ENCODE results near the gene FMR1.

The FMR1 gene

GRCh38 chrX:147920161-147920666 lies 8.5 kb downstream of the FMR1 start:
- no peak for TF ChIP-seq REST (IDR thresholded peaks at IDR 0.05; ENCODE audit: low read depth)

- TF ChIP-seq NFIC (IDR thresholded peaks at IDR 0.05) (no peak), TCF12 (IDR thresholded peaks at IDR 0.05; ENCODE audit: low read depth) (no peak), RAD21 (IDR thresholded peaks at IDR 0.05; ENCODE audit: low read depth) (no peak), EP300 (IDR thresholded peaks at IDR 0.05; ENCODE audit: borderline replicate concordance) (no peak), CEBPB (IDR thresholded peaks at IDR 0.05) (no peak), MAX (IDR thresholded peaks at IDR 0.05) (no peak), TAF1 (IDR thresholded peaks at IDR 0.05; ENCODE audit: low read depth) (no peak), REST (IDR thresholded peaks at IDR 0.05; ENCODE audit: low read depth) (no peak), FOXM1 (IDR thresholded peaks at IDR 0.05; ENCODE audit: borderline replicate concordance, low read depth) (no peak)
Observed at GRCh38 chrX:147923605-147924004, 11.9 kb downstream of the FMR1 start.

DNA sequence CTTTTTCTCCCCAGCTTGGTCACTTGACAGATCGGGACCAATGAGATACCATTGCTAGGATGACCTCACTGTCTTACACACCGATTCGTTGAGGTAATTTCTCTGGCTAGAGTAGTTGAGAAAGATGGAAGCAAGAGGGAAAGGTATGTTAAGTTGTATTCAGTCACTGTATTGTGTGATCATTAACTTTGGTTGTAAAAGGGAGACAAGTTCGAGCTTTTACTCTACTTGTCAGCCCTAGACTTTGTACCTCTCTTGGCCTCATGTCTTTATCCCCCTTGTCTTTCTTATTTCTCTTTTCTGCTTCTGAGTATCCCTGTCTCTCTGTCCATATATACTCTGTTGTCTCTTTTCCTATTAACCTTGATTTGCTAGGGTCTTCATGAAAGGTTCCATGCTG lies 15.5 kb downstream of the FMR1 start:
- no peak for TF ChIP-seq NFIC (IDR thresholded peaks at IDR 0.05)
- no peak for TF ChIP-seq CEBPB (IDR thresholded peaks at IDR 0.05)
- TF ChIP-seq MAX (IDR thresholded peaks at IDR 0.05) = no peak
- TF ChIP-seq YY1 (IDR thresholded peaks at IDR 0.05; ENCODE audit: low read depth) = no peak
- no peak for TF ChIP-seq USF1 (IDR thresholded peaks at IDR 0.05)
- no peak for TF ChIP-seq RAD21 (IDR thresholded peaks at IDR 0.05; ENCODE audit: low read depth)
- no peak for TF ChIP-seq FOXM1 (IDR thresholded peaks at IDR 0.05; ENCODE audit: borderline replicate concordance, low read depth)
- no peak for TF ChIP-seq TEAD4 (IDR thresholded peaks at IDR 0.05)
- TF ChIP-seq TAF1 (IDR thresholded peaks at IDR 0.05; ENCODE audit: low read depth) = no peak
- no peak for TF ChIP-seq TCF12 (IDR thresholded peaks at IDR 0.05; ENCODE audit: low read depth)
- no peak for TF ChIP-seq CREB1 (IDR thresholded peaks at IDR 0.05; ENCODE audit: low read depth)
- TF ChIP-seq EP300 (IDR thresholded peaks at IDR 0.05; ENCODE audit: borderline replicate concordance) = no peak
- TF ChIP-seq ZBTB7A (IDR thresholded peaks at IDR 0.05; ENCODE audit: low read depth) = no peak
- no peak for TF ChIP-seq EGR1 (IDR thresholded peaks at IDR 0.05)
- no peak for TF ChIP-seq REST (IDR thresholded peaks at IDR 0.05; ENCODE audit: low read depth)

DNA sequence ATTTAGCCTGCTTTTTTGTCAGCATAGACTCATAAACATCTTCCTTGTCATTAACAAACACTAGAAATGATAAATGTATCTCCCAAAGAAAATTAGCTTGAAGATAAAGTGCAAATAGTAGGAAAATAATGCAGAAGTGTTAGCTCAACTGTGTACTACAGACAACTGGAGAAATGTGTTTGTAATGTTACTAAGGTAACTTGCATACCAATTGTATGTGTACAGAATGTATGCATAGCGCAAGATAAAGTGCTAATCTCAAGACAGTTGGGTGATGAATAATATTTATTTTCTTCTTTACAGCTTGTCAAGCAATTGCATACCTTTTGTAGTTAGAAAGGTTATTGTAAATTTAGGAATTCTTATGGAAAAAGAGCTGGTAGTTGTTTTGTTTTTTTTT lies 22.1 kb downstream of the FMR1 start:
- TF ChIP-seq TCF12 (IDR thresholded peaks at IDR 0.05; ENCODE audit: low read depth) (no peak), REST (IDR thresholded peaks at IDR 0.05; ENCODE audit: low read depth) (no peak), MAX (IDR thresholded peaks at IDR 0.05) (no peak), NFIC (IDR thresholded peaks at IDR 0.05) (no peak), USF1 (IDR thresholded peaks at IDR 0.05) (no peak), YY1 (IDR thresholded peaks at IDR 0.05; ENCODE audit: low read depth) (no peak), RAD21 (IDR thresholded peaks at IDR 0.05; ENCODE audit: low read depth) (no peak), TEAD4 (IDR thresholded peaks at IDR 0.05) (no peak), EGR1 (IDR thresholded peaks at IDR 0.05) (no peak)
